Loucy (cell line): ENCODE measurements around the gene C1QTNF1.

Experiments used
- CTCF ChIP-seq: fragments of 200-600 bp; sonication (generic); conservative IDR thresholded peaks from 2 replicates; pipeline ENCODE4 v1.5.1; 2014; ENCODE audit warnings: mild to moderate bottlenecking, antibody characterized with exemption, low read length
- EZH2phosphoT487 ChIP-seq: fragments of 200-600 bp; IDR thresholded peaks from 2 replicates; pipeline ENCODE4 v1.6.1; 2018; ENCODE audit warnings: antibody characterized with exemption, mild to moderate bottlenecking, moderate library complexity, borderline replicate concordance

GRCh38 chr17:79041041-79041570 lies 17.1 kb downstream of the C1QTNF1 start:
- TF ChIP-seq CTCF (no peak), EZH2phosphoT487 (no peak)
